ENCODE data around the gene STRN.
"Not testable (repeated sequence)": the region's sequence is repeated elsewhere in the genome, so short reads cannot be mapped to it uniquely, and the experiment has no call there.

STRN gene

GRCh38 chr2:36988008-36988407, 21.7 kb upstream of the STRN start:
- no peak for ATAC-seq

GRCh38 chr2:36982467-36982866, 16.1 kb upstream of the STRN start:
- TF ChIP-seq TSHZ2 (CRISPR knock-in tag; IDR thresholded peaks at IDR 0.05), result peak; percentile 52; the same call in 1 of the 2 replicates
- TF ChIP-seq CREB5 (CRISPR knock-in tag; IDR thresholded peaks at IDR 0.05; ENCODE audit: low read depth), result peak; percentile 44; the same call in 1 of the 2 replicates
- TF ChIP-seq ZFP30 (CRISPR knock-in tag; IDR thresholded peaks at IDR 0.05), result no peak
- TF ChIP-seq ZNF70 (CRISPR knock-in tag; IDR thresholded peaks at IDR 0.05), result no peak
- TF ChIP-seq TCF4 (CRISPR knock-in tag; IDR thresholded peaks at IDR 0.05; ENCODE audit: borderline replicate concordance), result peak; percentile 49; the same call in 1 of the 2 replicates
- ATAC-seq, result no peak

More at GRCh38 chr2:36988008-36988407, 21.7 kb upstream of the STRN start:
- TF ChIP-seq RARB (CRISPR knock-in tag; IDR thresholded peaks at IDR 0.05), result no peak
- TF ChIP-seq ESRRG (CRISPR knock-in tag; IDR thresholded peaks at IDR 0.05), result no peak
- no peak for TF ChIP-seq TCF4 (CRISPR knock-in tag; IDR thresholded peaks at IDR 0.05; ENCODE audit: borderline replicate concordance)
- TF ChIP-seq GLIS3 (CRISPR knock-in tag; IDR thresholded peaks at IDR 0.05), result no peak

GRCh38 chr2:36981911-36982310, 15.6 kb upstream of the STRN start:
- no peak for ATAC-seq
- TF ChIP-seq ZNF70 (CRISPR knock-in tag; IDR thresholded peaks at IDR 0.05) (no peak), CREB5 (CRISPR knock-in tag; IDR thresholded peaks at IDR 0.05; ENCODE audit: low read depth) (no peak), CSRNP3 (CRISPR knock-in tag; IDR thresholded peaks at IDR 0.05) (no peak), TSHZ2 (CRISPR knock-in tag; IDR thresholded peaks at IDR 0.05) (no peak), RARB (CRISPR knock-in tag; IDR thresholded peaks at IDR 0.05) (no peak), ESRRG (CRISPR knock-in tag; IDR thresholded peaks at IDR 0.05) (no peak), TOX (CRISPR knock-in tag; IDR thresholded peaks at IDR 0.05; ENCODE audit: borderline replicate concordance) (no peak), SNAI2 (CRISPR knock-in tag; IDR thresholded peaks at IDR 0.05) (no peak), POU6F1 (CRISPR knock-in tag; IDR thresholded peaks at IDR 0.05; ENCODE audit: borderline replicate concordance, low read depth) (no peak), GLIS3 (CRISPR knock-in tag; IDR thresholded peaks at IDR 0.05) (no peak)

- not testable (repeated sequence) for ATAC-seq
Measured at GRCh38 chr2:36979007-36979406, 12.7 kb upstream of the STRN start.

GRCh38 chr2:36976065-36976464, 9.7 kb upstream of the STRN start:
- ATAC-seq, result no peak
- TF ChIP-seq PPARA (CRISPR knock-in tag; IDR thresholded peaks at IDR 0.05; ENCODE audit: borderline replicate concordance) (no peak), CREB5 (CRISPR knock-in tag; IDR thresholded peaks at IDR 0.05; ENCODE audit: low read depth) (no peak), ZC3H10 (CRISPR knock-in tag; IDR thresholded peaks at IDR 0.05) (no peak), CSDC2 (CRISPR knock-in tag; IDR thresholded peaks at IDR 0.05) (no peak), ZFP3 (CRISPR knock-in tag; IDR thresholded peaks at IDR 0.05) (no peak), ZFP30 (CRISPR knock-in tag; IDR thresholded peaks at IDR 0.05) (no peak), TCF4 (CRISPR knock-in tag; IDR thresholded peaks at IDR 0.05; ENCODE audit: borderline replicate concordance) (no peak), CSRNP3 (CRISPR knock-in tag; IDR thresholded peaks at IDR 0.05) (no peak), ZNF8 (CRISPR knock-in tag; IDR thresholded peaks at IDR 0.05) (no peak), ZNF70 (CRISPR knock-in tag; IDR thresholded peaks at IDR 0.05) (no peak)
